ENCODE data around the gene APOA5. TPM values are rescaled to one million over a fixed set of nuclear protein-coding genes. Genes with fewer than 3 reads are reported as not detected.

APOA5 gene
- total and polyA plus RNA-seq, 2 of the 8 experiments (the other 6 are each of a cell fraction or from before 2014, with no cell fraction given): 0.08 to 0.15 TPM

- ChIA-PET POLR2A (ENCODE audit: partially characterized antibody) (interaction anchor here (1.1 to 3.3 kb wide), 3 partner anchors 9 to 32 kb away, joined by 5 to 13 read pairs (median 6); partner anchors contain the start of gene ZPR1), CTCF (ENCODE audit: partially characterized antibody) (interaction anchor here (1.2 to 2.3 kb wide), 2 partner anchors 16 to 32 kb away, joined by 3 to 8 read pairs; no protein-coding TSS in a partner anchor)
- Histone ChIP-seq H3K56ac (replicated peaks; ENCODE audit: insufficient read length, low read depth, low read length) (no peak overlapping the region), H3K36me3 (ENCODE audit: control insufficient read depth in 2 of 4, insufficient read depth in 4 of 4, low read length in 3 of 4) (peaks cover 16 to 34% (median 21%) of the 10 kb centered on the region in 4 experiments), H3K23me2 (ENCODE audit: low read depth, low read length) (peaks cover 8% of the 10 kb centered on the region), H3K79me2 (ENCODE audit: control insufficient read depth in 1 of 2, insufficient read depth in 2 of 2, low read length in 2 of 2) (peaks cover 12 to 22% of the 10 kb centered on the region in 2 experiments), H3K9me3 (ENCODE audit: insufficient read depth in 2 of 2, low read depth in 1 of 2, low read length in 1 of 2) (no peaks in the 10 kb centered on the region), H4K91ac (replicated peaks; ENCODE audit: insufficient read length, low read length) (no peak overlapping the region), H3K4me3 (ENCODE audit: extremely low read depth in 1 of 4, insufficient read depth in 2 of 4, low read depth in 3 of 4, low read length in 4 of 4) (no peak overlapping the region), H3K4ac (replicated peaks; ENCODE audit: insufficient read length, low read depth, low read length) (no peak overlapping the region), H2AK5ac (ENCODE audit: low read depth, low read length) (0 out of 2 replicates have a peak overlapping the region, but pooled peaks have one; percentile 46), H4K8ac (ENCODE audit: extremely low read depth, insufficient read depth, low read length) (no peak overlapping the region), H4K20me1 (replicated peaks in 1 of 2; ENCODE audit: control insufficient read depth in 1 of 2, insufficient read depth in 2 of 2, low read length in 2 of 2) (peaks cover 0 to 2% of the 10 kb centered on the region in 2 experiments), H2BK12ac (ENCODE audit: low read depth, low read length) (no peak overlapping the region), H2AFZ (ENCODE audit: low read length) (no peak overlapping the region), H2BK20ac (ENCODE audit: low read length) (no peak overlapping the region), H3K23ac (ENCODE audit: insufficient read length) (no peak overlapping the region), H4K5ac (ENCODE audit: insufficient read length, low read depth, low read length) (no peak overlapping the region), H3K79me1 (ENCODE audit: low read depth, low read length) (no peaks in the 10 kb centered on the region), H3K27me3 (replicated peaks in 1 of 4; ENCODE audit: control insufficient read depth in 3 of 4, extremely low read depth in 1 of 4, insufficient read depth in 3 of 4, low read length in 3 of 4) (no peaks in the 10 kb centered on the region), H3K4me1 (replicated peaks in 1 of 4; ENCODE audit: control insufficient read depth in 3 of 4, insufficient read depth in 4 of 4, low read length in 3 of 4) (peaks cover 0 to 5% (median 3%) of the 10 kb centered on the region in 4 experiments; a peak in 2 of 7 replicates), H3K14ac (ENCODE audit: insufficient read length) (no peak overlapping the region), H3K9ac (replicated peaks in 1 of 4; ENCODE audit: extremely low read depth in 1 of 4, low read depth in 3 of 4, low read length in 3 of 4) (no peak overlapping the region), H3K18ac (ENCODE audit: extremely low read depth, low read length) (no peak overlapping the region), H2BK15ac (ENCODE audit: low read length) (no peak overlapping the region), H3K4me2 (ENCODE audit: insufficient read depth in 1 of 2, low read depth in 2 of 2, low read length in 2 of 2) (no peak overlapping the region), H2BK120ac (replicated peaks; ENCODE audit: low read depth, low read length) (no peak overlapping the region), H3K27ac (ENCODE audit: low read depth, low read length) (no peak overlapping the region), H2BK5ac (ENCODE audit: low read depth, low read length) (no peak overlapping the region)
- no peak for FAIRE-seq
- no peak for TF ChIP-seq SRF (IDR thresholded peaks at IDR 0.05; ENCODE audit: low read depth, low read length)
- TF ChIP-seq SUZ12 (IDR thresholded peaks at IDR 0.05; ENCODE audit: low read length): no peak
- TF ChIP-seq POLR2A (IDR thresholded peaks at IDR 0.05; ENCODE audit: control extremely low read depth in 1 of 2, low read depth in 2 of 2, low read length in 2 of 2): 0 out of 3 replicates have a peak, but pooled peaks of 1 of the 2 experiments have one; percentile 28
- 0 out of 2 replicates have a peak, but pooled peaks have one; percentile 21 for TF ChIP-seq POLR2AphosphoS5 (IDR thresholded peaks at IDR 0.05; ENCODE audit: low read depth, low read length)
- no peak for TF ChIP-seq CBX5 (IDR thresholded peaks at IDR 0.05; ENCODE audit: low read depth, low read length)
- no peak for TF ChIP-seq BCL11A (IDR thresholded peaks at IDR 0.05; ENCODE audit: low read depth in 2 of 2, low read length in 2 of 2)
- no peak for TF ChIP-seq JUND (IDR thresholded peaks at IDR 0.05; ENCODE audit: low read length)
- no peak for TF ChIP-seq ATF2 (IDR thresholded peaks at IDR 0.05; ENCODE audit: low read length)
- no peak for TF ChIP-seq MAFK (IDR thresholded peaks at IDR 0.05; ENCODE audit: low read depth, low read length)
- no peak for TF ChIP-seq EZH2 (IDR thresholded peaks at IDR 0.05; ENCODE audit: low read depth, low read length, severe bottlenecking)
- TF ChIP-seq EGR1 (IDR thresholded peaks at IDR 0.05; ENCODE audit: borderline replicate concordance, low read depth, low read length): no peak
- TF ChIP-seq TCF12 (IDR thresholded peaks at IDR 0.05; ENCODE audit: low read depth, low read length): no peak
- 82% methylated on average over 5 of the region's 5 CpGs; no CpG with 5 or more reads in 1 of the 2 experiments for WGBS, 2 experiments (ENCODE audit: extremely low coverage in 1 of 2, insufficient coverage in 1 of 2, insufficient read length in 1 of 2, insufficient replicate concordance in 2 of 2, low coverage in 1 of 2, low lambda C conversion rate in 2 of 2, missing lambda C conversion rate in 1 of 2)
- DNase-seq (ENCODE audit: low read depth in 1 of 2, low spot score in 2 of 2): no peak
Observed at GRCh38 chr11:116774661-116775060, 17.0 kb downstream of the APOA5 start.

All from H1 (cell line).